ENCODE data around the gene CEP170B.

- TF ChIP-seq POLR2AphosphoS5 (IDR thresholded peaks at IDR 0.05) (no peak), CTCF (IDR thresholded peaks at IDR 0.05) (no peak)
Observed at GRCh38 chr14:104819361-104819781, 45.7 kb upstream of the CEP170B start.
